Uterus (tissue), 2 donors: ENCODE measurements around the gene ZNF148.

Source experiments
- POLR2A ChIP-seq, 2 donors: fragments of 450-650 bp; IDR thresholded peaks; one replicate each; pipeline ENCODE4 v1.6.1; 2016; ENCODE audit warnings: antibody characterized with exemption in 2 of 2, mild to moderate bottlenecking in 1 of 2, moderate library complexity in 1 of 2
- TF ChIP-seq, protein P1 (sequence below), 4 experiments: fragments of 200-600 bp in 2 of 4; fragments of 450-650 bp in 2 of 4; sonication (generic) in 2 of 4; IDR thresholded peaks; one replicate each; pipeline ENCODE4 v1.5.1; 2016 to 2019; ENCODE audit warnings: antibody characterized with exemption in 4 of 4, mild to moderate bottlenecking in 2 of 4, moderate library complexity in 1 of 4

- TF ChIP-seq, protein P1, sequence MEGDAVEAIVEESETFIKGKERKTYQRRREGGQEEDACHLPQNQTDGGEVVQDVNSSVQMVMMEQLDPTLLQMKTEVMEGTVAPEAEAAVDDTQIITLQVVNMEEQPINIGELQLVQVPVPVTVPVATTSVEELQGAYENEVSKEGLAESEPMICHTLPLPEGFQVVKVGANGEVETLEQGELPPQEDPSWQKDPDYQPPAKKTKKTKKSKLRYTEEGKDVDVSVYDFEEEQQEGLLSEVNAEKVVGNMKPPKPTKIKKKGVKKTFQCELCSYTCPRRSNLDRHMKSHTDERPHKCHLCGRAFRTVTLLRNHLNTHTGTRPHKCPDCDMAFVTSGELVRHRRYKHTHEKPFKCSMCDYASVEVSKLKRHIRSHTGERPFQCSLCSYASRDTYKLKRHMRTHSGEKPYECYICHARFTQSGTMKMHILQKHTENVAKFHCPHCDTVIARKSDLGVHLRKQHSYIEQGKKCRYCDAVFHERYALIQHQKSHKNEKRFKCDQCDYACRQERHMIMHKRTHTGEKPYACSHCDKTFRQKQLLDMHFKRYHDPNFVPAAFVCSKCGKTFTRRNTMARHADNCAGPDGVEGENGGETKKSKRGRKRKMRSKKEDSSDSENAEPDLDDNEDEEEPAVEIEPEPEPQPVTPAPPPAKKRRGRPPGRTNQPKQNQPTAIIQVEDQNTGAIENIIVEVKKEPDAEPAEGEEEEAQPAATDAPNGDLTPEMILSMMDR (IDR thresholded peaks at IDR 0.05) = no peak
- no peak for TF ChIP-seq POLR2A (IDR thresholded peaks at IDR 0.05)
Observed at GRCh38 chr3:125281381-125281780, 93.7 kb downstream of the ZNF148 start.
